ENCODE results near the gene KLK15.
"Not testable (repeated sequence)": the region's sequence is repeated elsewhere in the genome, so short reads cannot be mapped to it uniquely, and the experiment has no call there.

KLK15 gene

GRCh38 chr19:50820086-50820485, 13.3 kb downstream of the KLK15 start:
- no peak for FAIRE-seq

- no peak for FAIRE-seq
These were observed 13.7 kb downstream of the KLK15 start for GRCh38 chr19:50819636-50820035.

GRCh38 chr19:50818859-50819472, 14.4 kb downstream of the KLK15 start:
- no peak for FAIRE-seq

GRCh38 chr19:50817941-50818858, 15.2 kb downstream of the KLK15 start:
- FAIRE-seq = no peak

- FAIRE-seq = no peak
These were observed 17.9 kb downstream of the KLK15 start for GRCh38 chr19:50815439-50815838.

GRCh38 chr19:50814883-50815282, 18.5 kb downstream of the KLK15 start:
- FAIRE-seq = no peak

- FAIRE-seq = no peak
These were observed 20.9 kb downstream of the KLK15 start for GRCh38 chr19:50812474-50812873.

- not testable (repeated sequence) for FAIRE-seq
These were observed 21.6 kb downstream of the KLK15 start for GRCh38 chr19:50811622-50812238.

- FAIRE-seq = no peak
These were observed 24.5 kb downstream of the KLK15 start for GRCh38 chr19:50808856-50809255.

GRCh38 chr19:50804420-50805272, 28.7 kb downstream of the KLK15 start:
- FAIRE-seq = peak; percentile 28

- FAIRE-seq = no peak
These were observed 29.5 kb downstream of the KLK15 start for GRCh38 chr19:50803633-50804419.

GRCh38 chr19:50801107-50801506, 32.3 kb downstream of the KLK15 start:
- FAIRE-seq = no peak

- FAIRE-seq = no peak
These were observed 33.9 kb downstream of the KLK15 start for GRCh38 chr19:50799547-50799851.

GRCh38 chr19:50798659-50799546, 34.5 kb downstream of the KLK15 start:
- FAIRE-seq = no peak

- FAIRE-seq = no peak
These were observed 35.4 kb downstream of the KLK15 start for GRCh38 chr19:50797781-50798658.

- FAIRE-seq = no peak
These were observed 36.0 kb downstream of the KLK15 start for GRCh38 chr19:50797429-50797780.

- FAIRE-seq = no peak
These were observed 36.5 kb downstream of the KLK15 start for GRCh38 chr19:50796634-50797428.

- no peak for FAIRE-seq
These were observed 37.2 kb downstream of the KLK15 start for GRCh38 chr19:50796128-50796633.

GRCh38 chr19:50795664-50796073, 37.7 kb downstream of the KLK15 start:
- FAIRE-seq = no peak

All from colon (tissue), 2 donors.